ENCODE data around the gene ZNF814.
A peak's percentile ranks its signal among the peaks of the same experiment; 100 is the strongest.
"Not testable (repeated sequence)": the region's sequence is repeated elsewhere in the genome, so short reads cannot be mapped to it uniquely, and the experiment has no call there.

ZNF814 gene

DNA sequence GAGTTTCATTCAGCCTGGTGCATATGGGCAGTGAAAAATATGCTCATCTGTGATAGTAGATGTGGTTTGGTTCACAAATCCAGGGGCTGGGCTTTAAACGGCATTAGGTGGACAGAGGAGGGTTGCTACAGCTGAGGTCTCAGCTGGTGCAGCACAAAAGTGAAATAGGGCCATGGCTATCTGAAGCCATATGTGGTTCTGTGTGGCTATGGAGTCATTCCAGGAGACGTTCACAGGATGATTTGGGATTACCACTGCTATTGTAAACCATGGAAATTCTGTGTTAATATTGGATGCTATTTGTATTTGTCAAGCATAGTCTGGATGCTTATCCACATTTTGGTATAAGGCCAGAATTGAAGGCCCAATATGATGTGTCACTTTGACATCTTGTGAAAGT lies 34.7 kb downstream of the ZNF814 start:
- not testable (repeated sequence) for DNase-seq (ENCODE audit: low read depth)

DNA sequence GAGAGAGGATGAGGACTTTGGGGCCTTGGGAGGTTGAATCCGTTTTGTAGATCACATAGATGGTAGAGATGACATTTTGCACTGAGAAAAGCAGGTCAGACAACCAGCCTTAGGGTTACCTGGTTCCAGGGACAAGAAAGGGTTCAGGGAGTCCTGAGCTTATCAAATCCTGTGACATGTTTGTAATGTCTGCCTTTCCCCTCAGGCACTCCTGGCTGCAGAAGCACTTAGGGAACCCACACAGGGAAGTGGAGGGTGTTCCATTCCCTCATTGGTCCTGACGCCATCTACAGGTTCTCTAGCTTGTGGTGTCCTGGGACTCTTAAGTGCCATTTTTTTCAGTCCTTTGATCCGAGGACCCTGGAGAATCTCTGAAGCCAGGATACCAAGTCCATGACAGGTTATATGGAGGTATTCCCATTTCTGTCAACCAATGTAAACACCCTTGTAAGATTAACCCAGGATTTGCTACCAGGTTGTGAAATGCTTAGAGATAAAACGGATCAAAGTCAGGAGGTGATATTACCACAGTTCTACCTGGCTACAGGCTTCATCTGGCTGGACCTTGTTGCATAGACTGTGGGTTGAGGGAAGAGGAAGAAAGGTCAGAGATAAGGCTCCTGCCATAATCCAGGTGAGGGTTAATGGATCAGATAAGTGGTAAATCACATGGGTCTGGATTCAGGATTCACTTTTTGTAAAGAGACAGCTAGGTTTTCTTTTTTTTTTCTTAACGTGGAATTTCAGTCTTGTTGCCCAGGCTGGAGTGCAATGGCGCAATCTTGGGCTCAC lies 36.8 kb downstream of the ZNF814 start:
- not testable (repeated sequence) for DNase-seq (ENCODE audit: low read depth)

DNA sequence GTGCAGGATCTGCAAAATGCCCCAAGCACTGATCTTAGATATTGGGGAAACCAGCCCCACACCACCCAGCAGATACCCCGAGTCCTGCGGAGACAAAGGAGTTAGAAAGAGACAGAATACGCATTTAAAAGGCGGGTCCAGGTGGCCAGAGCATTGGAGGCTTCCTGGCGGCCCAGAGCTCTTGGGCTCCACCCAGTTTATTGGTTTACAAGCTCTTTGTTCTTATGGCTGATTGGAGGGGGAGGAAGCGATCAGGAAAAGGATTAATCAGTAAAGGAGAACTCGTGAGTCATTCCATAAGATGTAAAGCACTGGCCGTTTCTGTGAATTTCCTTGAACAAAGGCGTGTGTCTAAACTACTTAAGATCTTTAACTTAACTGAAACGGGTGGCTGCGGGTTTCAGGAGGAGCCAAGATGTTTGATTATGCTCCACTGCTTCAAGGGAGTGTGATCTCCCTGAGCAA lies 38.3 kb downstream of the ZNF814 start:
- DNase-seq (ENCODE audit: low read depth) = peak; percentile 27

DNA sequence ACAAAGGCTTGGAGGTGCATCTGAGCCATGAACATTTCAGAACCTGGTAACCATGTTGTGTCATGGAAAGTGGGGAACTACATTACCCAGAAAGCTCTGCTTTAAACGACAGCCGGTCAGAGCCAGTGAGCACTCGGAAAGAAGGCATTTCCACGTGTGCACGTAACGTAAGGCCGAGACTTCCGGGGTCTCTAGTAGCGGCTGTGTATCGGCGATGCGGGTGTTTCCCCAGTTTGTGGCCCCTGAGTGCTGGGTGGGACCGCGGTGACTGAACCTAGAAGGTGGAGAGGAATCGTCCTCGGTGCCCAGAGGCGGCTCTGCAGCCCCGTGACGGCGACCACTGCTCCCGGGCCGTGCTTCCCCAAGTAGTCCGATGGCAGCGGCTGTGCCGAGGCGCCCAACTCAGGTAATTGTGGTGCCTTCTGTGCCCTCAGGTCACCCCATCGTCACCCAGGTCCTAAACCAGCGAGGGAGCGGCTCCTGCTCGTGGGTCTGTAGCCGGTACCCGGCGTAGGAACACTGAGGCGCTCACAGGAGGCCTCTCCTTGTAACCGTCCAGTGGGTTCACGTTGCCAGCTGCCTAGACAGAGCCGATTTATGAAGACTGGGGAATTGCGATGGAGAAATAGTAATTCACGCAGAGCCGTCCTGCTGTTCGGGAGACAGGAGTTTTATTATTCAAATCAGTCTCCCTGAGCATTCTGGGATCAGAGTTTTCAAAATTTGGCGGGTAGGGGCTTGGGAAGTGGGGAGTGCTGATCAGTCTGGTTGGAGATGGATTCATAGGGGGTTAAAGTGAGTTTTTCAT lies 39.0 kb downstream of the ZNF814 start, which contains the start of gene ZNF587:
Gene ZNF587 (plus strand): TSS at position 194 of the 808 bp plus-strand sequence. CDS start 180 bp downstream, at position 374.
- DNase-seq (ENCODE audit: low read depth) = peak; percentile 89

DNA sequence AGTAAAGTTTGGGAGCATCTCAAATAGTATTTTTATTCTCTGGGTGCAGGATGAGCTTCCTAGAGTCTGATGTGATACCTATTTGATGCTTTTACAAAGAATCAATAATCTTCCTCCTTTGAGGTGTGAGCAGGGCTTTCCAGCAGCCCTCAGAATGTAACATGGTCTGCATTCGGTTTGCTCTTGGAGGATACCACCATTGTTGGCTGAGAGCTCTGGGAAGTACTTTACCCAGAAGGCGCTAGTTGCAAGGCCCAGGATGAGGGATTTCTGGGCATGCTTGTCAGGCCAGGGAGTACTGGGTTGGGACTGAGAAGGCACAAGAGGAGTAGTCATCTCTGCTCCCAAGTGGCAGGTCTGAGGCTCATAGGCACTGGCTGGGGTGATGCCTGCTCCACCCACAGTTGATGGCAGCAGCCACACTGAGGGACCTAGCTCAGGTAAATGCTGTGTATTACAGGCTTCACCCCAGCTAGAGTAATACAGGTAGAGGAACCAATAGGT lies 39.6 kb downstream of the ZNF814 start:
- DNase-seq (ENCODE audit: low read depth) = not testable (repeated sequence)

DNA sequence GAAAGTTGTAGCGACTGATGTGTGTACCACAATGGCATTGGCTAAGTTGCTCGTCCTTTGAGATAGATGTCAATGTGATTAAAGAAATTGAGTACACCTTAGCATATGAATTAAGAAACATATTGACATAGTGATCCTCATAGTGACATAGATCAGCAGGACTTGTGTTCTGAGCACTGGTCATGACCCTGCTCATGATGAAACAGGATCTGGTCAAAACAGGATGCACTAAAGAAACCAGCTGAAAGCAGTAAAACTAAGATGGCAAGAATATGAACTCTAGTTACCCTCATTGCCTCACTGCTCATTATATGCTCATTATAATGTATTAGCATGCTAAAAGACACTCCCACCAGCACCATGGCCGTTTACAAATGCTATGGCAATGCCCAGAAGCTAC lies 41.7 kb downstream of the ZNF814 start:
- DNase-seq (ENCODE audit: low read depth) = not testable (repeated sequence)

DNA sequence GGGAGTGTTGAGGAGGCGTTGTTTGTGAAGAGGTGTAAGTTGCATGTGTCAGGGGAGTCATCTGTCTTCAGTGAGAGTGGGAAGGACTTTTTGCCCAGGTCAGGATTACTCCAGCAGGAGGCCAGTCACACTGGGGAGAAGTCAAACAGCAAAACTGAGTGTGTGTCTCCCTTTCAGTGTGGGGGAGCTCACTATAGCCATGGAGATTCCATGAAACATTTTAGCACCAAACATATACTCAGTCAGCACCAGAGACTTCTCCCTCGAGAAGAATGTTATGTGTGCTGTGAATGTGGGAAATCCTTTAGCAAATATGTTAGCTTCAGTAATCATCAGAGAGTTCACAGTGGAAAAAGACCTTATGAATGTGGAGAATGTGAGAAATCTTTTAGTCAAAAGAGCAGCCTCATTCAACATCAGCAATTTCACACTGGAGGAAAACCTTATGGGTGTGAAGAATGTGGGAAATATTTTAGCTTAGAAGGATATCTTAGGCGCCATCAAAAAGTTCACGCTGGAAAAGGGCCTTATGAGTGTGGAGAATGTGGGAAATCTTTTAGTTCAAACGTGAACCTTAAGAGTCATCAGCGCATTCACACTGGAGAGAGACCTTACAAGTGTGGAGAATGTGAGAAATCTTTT lies 47.6 kb downstream of the ZNF814 start:
- DNase-seq (ENCODE audit: low read depth) = peak; percentile 48

DNA sequence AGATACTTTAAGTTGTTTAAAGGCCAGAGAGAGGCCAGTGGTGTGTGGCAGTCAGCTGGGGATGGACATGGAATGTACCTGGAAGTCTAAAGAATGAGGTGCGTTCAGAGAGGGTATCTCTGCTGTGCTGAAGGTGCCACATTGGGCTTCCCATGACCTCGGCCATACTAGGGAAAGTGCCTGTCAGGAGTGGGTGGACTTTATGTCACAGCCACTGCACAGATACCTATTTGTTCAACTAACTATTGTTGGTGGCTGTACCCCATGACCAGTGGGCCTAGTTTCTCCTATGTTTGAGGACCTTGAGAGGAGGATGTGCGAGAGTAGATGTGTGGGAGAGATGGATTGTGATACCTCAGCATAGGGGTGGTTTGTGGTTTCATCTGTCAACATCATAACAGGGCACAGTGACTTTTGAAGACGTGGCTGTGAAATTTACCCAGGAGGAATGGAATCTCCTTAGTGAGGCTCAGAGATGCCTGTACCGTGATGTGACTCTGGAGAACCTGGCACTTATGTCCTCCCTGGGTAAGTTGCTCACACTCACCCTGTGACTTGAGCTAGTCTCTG lies 50.1 kb downstream of the ZNF814 start:
- DNase-seq (ENCODE audit: low read depth) = not testable (repeated sequence)

DNA sequence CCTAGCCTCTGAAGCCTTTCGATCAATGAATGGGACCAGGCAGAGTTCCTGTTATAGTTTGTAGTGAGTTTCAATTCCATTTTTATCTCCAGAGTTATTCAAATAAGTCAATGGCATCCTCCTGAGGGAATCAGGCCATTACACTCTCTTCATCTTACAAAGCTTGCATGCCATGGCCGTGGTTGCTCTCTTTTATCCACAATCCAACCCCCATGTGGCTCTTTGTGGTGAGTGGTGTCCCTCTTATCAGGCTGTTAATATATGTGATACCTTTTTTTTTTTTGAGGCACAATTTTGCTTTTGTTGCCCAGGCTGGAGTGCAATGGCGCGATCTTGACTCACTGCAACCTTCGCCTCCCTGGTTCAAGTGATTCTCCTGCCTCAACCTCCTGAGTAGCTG lies 51.8 kb downstream of the ZNF814 start:
- not testable (repeated sequence) for DNase-seq (ENCODE audit: low read depth)

DNA sequence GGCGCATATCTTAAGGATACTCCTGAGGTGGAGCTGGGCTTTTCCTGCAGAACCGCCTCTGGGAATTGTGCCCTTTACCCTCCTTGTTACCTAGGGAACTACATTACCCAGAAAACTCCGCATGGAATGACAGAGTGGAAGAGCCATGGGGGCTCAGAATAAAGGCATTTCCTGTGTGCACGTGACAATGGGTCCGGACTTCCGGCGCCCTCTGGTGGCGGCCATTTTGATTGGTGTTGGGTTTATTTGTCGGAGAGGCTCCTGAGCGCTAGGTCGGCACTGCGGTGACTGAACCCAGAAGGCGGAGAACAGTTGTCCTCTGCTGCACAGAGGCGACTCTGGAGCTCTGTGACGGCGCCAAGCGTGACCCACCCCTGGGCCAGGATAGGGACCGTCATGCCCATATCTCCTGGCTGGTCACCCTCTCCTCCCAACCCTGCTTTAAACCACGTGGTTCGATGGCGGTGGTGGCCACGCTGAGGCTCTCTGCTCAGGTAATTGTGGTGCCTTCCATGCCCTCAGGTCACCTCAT lies 58.7 kb downstream of the ZNF814 start, which contains the start of gene ZNF587B:
Gene ZNF587B (plus strand): TSS at position 229 of the 532 bp plus-strand sequence. CDS start 230 bp downstream, at position 459.
- DNase-seq (ENCODE audit: low read depth) = peak; percentile 55

DNA sequence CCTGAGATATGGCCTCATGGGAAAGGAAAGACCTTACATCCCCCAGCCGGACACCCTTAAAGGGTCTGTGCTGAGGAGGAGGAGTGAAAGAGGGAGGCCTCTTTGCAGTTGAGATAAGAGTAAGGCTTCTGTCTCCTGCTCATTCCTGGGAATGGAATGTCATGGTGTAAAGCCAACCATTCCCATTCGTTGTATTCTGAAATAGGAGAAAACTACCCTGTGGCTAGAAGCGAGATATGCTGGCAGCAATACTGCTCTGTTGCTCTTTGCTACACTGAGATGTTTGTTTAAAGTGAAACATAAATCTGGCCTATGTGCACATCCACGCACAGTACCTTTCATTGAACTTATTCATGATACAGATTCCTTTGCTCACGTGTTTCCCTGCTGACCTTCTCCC lies 59.5 kb downstream of the ZNF814 start:
- DNase-seq (ENCODE audit: low read depth) = no peak

DNA sequence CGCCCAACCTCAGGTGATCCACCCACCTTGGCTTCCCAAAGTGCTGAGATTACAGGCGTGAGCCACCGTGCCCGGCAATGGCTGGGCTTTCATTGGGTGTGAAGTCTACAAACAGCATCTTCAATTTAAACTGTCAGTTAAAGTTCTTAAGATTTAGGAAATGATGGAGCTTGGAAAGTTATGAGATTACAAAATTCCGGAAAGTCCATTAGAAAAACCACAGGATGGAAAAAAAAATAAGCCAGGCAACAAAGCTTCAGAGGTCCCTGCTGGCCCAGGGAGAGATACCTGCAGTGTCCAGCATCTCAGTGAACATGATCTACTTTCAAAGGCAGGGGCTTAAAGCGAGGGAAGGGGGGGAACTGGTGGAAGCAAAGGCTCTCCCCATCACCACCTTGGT lies 63.3 kb downstream of the ZNF814 start:
- no peak for DNase-seq (ENCODE audit: low read depth)

DNA sequence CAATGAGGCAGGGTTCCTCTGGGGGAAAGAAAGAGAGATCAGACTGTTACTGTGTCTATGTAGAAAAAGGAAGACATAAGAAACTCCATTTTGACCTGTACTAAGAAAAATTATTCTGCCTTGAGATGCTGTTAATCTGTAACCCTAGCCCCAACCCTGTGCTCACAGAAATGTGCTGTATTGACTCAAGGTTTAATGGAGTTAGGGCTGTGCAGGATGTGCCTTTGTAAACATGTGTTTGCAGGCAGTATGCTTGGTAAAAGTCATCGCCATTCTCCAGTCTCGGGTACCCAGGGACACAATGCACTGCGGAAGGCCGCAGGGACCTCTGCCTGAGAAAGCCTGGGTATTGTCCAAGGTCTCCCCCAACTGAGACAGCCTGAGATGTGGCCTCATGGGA lies 65.2 kb downstream of the ZNF814 start:
- DNase-seq (ENCODE audit: low read depth) = not testable (repeated sequence)

DNA sequence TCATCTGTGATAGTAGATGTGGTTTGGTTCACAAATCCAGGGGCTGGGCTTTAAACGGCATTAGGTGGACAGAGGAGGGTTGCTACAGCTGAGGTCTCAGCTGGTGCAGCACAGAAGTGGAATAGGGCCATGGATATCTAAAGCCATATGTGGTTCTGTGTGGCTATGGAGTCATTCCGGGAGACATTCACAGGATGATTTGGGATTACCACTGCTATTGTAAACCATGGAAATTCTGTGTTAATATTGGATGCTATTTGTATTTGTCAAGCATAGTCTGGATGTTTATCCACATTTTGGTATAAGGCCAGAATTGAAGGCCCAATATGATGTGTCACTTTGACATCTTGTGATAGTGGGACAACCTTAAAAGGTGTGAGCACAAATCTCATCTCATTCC lies 65.7 kb downstream of the ZNF814 start:
- not testable (repeated sequence) for DNase-seq (ENCODE audit: low read depth)

DNA sequence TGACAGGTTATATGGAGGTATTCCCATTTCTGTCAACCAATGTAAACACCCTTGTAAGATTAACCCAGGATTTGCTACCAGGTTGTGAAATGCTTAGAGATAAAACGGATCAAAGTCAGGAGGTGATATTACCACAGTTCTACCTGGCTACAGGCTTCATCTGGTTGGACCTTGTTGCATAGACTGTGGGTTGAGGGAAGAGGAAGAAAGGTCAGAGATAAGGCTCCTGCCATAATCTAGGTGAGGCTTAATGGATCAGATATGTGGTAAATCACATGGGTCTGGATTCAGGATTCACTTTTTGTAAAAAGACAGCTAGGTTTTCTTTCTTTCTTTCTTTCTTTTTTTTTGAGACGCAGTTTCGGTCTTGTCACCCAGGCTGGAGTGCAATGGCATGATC lies 67.3 kb downstream of the ZNF814 start:
- not testable (repeated sequence) for DNase-seq (ENCODE audit: low read depth)

DNA sequence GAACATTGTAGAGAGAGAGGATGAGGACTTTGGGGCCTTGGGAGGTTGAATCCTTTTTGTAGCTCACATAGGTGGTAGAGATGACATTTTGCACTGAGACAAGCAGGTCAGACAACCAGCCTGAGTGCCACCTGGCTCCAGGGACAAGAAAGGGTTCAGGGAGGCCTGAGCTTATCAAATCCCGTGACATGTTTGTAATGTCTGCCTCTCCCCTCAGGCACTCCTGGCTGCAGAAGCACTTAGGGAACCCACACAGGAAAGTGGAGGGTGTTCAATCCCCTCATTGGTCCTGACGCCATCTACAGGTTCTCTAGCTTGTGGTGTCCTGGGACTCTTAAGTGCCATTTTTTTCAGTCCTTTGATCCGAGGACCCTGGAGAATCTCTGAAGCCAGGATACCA lies 67.7 kb downstream of the ZNF814 start:
- not testable (repeated sequence) for DNase-seq (ENCODE audit: low read depth)

DNA sequence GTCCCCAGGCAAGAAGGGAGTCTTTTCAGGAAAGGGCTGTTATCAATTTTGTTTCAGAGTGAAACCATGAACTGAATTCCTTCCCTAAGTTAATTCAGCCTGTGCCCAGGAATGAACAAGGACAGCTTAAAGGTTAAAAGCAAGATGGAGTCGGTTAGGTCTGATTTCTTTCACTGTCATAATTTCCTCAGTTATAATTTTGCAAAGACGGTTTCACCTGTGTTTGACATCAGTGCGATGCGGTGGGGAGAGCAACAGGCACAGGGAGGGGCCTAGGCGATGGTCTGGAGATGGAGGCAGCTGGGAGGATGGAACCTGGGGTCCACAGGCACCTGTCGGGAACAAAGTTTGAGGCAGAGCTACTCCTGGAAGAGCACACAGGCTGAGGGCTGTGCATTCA lies 68.2 kb downstream of the ZNF814 start:
- no peak for DNase-seq (ENCODE audit: low read depth)

DNA sequence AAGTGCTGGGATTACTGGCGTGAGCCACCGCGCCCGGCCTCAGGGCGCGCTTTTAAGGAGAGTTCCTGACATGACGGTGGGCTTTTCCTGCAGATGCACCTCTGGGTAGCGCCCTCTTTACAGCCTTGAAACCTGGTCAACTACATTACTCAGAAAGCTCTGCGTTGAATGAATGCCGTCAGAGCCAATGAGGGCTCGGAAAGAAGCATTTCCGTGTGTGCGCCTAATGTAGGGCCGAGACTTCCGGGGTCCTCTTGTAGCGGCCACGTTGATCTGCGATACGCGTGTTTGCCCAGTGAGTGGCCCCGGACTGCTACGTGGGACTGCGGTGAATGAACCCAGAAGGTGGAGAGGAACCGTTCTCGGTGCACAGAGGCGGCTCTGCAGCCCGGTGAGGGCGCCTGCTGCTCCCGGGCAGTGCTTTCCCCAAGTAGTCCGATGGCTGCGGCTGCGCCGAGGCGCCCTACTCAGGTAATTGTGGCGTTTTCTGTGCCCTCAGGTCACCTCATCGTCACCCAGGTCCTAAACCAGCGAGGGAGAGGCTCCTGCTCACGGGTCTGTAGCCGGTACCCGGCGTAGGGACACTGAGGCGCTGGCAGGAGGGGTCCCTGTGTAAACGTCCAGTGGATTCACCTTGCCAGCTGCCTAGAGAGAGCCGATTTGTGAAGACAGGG lies 69.2 kb downstream of the ZNF814 start:
- DNase-seq (ENCODE audit: low read depth) = peak; percentile 96

DNA sequence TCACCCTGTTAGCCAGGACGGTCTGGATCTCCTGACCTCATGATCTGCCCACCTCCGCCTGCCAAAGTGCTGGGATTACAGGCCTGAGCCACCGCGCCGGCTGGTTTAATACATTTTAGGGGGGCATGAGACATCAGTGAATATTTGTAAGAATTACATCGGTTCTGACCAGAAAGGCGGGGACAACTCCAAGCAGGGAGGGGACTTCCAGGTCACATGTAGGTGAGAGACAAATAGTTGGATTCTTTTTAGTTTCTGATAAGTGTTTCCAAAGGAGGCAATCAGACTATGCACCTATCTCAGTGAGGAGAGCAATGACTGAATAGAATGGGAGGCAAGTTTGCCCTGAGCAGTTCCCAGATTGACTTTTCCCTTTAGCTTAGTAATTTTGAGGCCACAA lies 70.5 kb downstream of the ZNF814 start:
- no peak for DNase-seq (ENCODE audit: low read depth)

DNA sequence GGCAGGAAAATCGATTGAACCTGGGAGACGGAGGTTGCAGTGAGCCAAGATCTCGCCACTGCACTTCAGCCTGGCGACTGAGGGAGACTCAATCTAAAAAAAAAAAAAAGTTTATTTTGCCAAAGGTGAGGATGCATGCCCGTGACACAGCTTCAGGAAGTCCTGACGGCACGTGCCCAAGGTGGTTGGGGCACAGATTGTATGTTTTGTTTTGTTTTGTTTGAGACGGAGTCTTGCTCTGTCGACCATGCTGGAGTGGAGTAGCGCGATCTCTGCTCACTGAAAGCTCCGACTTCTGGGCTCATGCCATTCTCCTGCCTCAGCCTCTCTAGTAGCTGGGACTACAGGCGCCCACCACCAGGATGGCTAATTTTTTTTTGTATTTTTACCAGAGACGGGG lies 70.9 kb downstream of the ZNF814 start:
- no peak for DNase-seq (ENCODE audit: low read depth)

DNA sequence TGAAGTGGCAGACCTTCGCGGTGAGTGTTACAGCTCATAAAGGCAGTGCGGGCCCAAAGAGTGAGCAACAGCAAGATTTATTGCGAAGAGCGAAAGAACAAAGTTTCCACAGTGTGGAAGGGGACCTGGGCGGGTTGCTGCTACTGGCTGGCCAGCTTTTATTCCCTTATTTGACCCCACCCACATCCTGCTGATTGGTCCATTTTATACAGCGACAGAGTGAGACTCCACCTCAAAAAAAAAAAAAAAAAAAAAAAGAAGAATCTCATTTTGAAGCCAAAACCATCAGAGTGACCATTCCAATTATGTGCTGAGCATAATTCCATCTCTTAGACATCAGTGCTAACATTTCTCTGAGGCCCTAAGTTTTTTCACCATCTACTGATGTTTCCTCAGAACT lies 72.2 kb downstream of the ZNF814 start:
- peak; percentile 29 for DNase-seq (ENCODE audit: low read depth)
